Adrenal gland (tissue), 5 donors: ENCODE measurements around the gene SIX5.

Experiments
- POLR2A ChIP-seq, 2 donors: fragments of 450-650 bp; IDR thresholded peaks; one replicate each; pipeline ENCODE4 v1.6.1; 2017; ENCODE audit warnings: antibody characterized with exemption in 2 of 2, mild to moderate bottlenecking in 2 of 2, moderate library complexity in 1 of 2
- TF ChIP-seq, protein P1 (sequence below), 6 experiments: fragments of 450-650 bp in 4 of 6; fragments of 200-600 bp in 2 of 6; sonication (generic) in 1 of 6; IDR thresholded peaks; 1 replicate in 5 of 6; 2 replicates in 1 of 6; pipeline versions ENCODE4 v1.5.1 to v1.8.0; 2016 to 2021; ENCODE audit warnings: antibody characterized with exemption in 6 of 6, mild to moderate bottlenecking in 2 of 6, moderate library complexity in 1 of 6
- donor health status: DM: no; HTN: no; CAD: no.

DNA sequence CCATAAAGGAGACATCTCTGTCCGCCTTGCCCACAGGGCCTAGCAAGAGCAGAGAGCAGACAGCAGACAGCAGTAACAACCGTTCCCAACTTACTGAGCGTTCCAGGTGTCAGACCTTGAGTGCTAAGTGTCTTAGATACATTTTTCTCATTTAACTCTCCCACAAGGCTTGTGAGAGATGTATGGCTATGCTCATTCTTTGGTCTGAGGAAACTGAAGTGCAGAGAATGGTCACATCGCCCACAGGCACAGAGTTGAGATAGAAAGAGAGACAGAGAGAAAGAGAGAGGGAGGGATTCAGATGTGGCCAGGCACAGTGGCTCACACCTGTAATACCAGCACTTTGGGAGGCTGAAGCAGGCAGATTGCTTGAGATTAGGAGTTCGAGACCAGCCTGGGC is 21.5 kb downstream of the SIX5 start:
- TF ChIP-seq, protein P1, sequence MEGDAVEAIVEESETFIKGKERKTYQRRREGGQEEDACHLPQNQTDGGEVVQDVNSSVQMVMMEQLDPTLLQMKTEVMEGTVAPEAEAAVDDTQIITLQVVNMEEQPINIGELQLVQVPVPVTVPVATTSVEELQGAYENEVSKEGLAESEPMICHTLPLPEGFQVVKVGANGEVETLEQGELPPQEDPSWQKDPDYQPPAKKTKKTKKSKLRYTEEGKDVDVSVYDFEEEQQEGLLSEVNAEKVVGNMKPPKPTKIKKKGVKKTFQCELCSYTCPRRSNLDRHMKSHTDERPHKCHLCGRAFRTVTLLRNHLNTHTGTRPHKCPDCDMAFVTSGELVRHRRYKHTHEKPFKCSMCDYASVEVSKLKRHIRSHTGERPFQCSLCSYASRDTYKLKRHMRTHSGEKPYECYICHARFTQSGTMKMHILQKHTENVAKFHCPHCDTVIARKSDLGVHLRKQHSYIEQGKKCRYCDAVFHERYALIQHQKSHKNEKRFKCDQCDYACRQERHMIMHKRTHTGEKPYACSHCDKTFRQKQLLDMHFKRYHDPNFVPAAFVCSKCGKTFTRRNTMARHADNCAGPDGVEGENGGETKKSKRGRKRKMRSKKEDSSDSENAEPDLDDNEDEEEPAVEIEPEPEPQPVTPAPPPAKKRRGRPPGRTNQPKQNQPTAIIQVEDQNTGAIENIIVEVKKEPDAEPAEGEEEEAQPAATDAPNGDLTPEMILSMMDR (IDR thresholded peaks at IDR 0.05) = no peak
- no peak for TF ChIP-seq POLR2A (IDR thresholded peaks at IDR 0.05)
